GM19043 (cell line): ENCODE data around the gene KDM4B.

Source experiments
- ATAC-seq: cut with Tn5 transposase; IDR thresholded peaks from one replicate; pipeline ENCODE4 v1.9.1; 2021; ENCODE audit warnings: low read depth; ENCODE audit not compliant: unreplicated experiment

Gene KDM4B

GRCh38 chr19:5064896-5065295, 96.0 kb downstream of the KDM4B start:
- ATAC-seq, result no peak

- no peak for ATAC-seq
Measured at GRCh38 chr19:5065663-5066093, 96.8 kb downstream of the KDM4B start.

- no peak for ATAC-seq
Measured at GRCh38 chr19:5066768-5067167, 97.9 kb downstream of the KDM4B start.

- no peak for ATAC-seq
Measured at GRCh38 chr19:5067678-5068077, 98.8 kb downstream of the KDM4B start.

GRCh38 chr19:5068233-5069072, 99.5 kb downstream of the KDM4B start:
- ATAC-seq, result no peak

- no peak for ATAC-seq
Measured at GRCh38 chr19:5070331-5070730, 101.4 kb downstream of the KDM4B start.

GRCh38 chr19:5070930-5071329, 102.0 kb downstream of the KDM4B start:
- ATAC-seq, result no peak

- no peak for ATAC-seq
Measured at GRCh38 chr19:5071579-5071978, 102.7 kb downstream of the KDM4B start.

- ATAC-seq, result no peak
Measured at GRCh38 chr19:5072115-5072514, 103.2 kb downstream of the KDM4B start.

GRCh38 chr19:5073153-5073844, 104.4 kb downstream of the KDM4B start:
- no peak for ATAC-seq

- ATAC-seq, result no peak
Measured at GRCh38 chr19:5074407-5074806, 105.5 kb downstream of the KDM4B start.

- no peak for ATAC-seq
Measured at GRCh38 chr19:5074830-5075394, 106.0 kb downstream of the KDM4B start.

- no peak for ATAC-seq
Measured at GRCh38 chr19:5075597-5075996, 106.7 kb downstream of the KDM4B start.

GRCh38 chr19:5076440-5077208, 107.7 kb downstream of the KDM4B start:
- ATAC-seq, result no peak

GRCh38 chr19:5077209-5077515, 108.2 kb downstream of the KDM4B start:
- no peak for ATAC-seq

- ATAC-seq, result no peak
Measured at GRCh38 chr19:5078182-5078581, 109.3 kb downstream of the KDM4B start.

GRCh38 chr19:5078666-5079065, 109.8 kb downstream of the KDM4B start:
- ATAC-seq, result no peak

GRCh38 chr19:5079071-5079774, 110.3 kb downstream of the KDM4B start:
- no peak for ATAC-seq

GRCh38 chr19:5080030-5080654, 111.2 kb downstream of the KDM4B start:
- ATAC-seq, result no peak

- ATAC-seq, result no peak
Measured at GRCh38 chr19:5080809-5081208, 111.9 kb downstream of the KDM4B start.
